ENCODE measurements around the gene IFITM10.

DNA sequence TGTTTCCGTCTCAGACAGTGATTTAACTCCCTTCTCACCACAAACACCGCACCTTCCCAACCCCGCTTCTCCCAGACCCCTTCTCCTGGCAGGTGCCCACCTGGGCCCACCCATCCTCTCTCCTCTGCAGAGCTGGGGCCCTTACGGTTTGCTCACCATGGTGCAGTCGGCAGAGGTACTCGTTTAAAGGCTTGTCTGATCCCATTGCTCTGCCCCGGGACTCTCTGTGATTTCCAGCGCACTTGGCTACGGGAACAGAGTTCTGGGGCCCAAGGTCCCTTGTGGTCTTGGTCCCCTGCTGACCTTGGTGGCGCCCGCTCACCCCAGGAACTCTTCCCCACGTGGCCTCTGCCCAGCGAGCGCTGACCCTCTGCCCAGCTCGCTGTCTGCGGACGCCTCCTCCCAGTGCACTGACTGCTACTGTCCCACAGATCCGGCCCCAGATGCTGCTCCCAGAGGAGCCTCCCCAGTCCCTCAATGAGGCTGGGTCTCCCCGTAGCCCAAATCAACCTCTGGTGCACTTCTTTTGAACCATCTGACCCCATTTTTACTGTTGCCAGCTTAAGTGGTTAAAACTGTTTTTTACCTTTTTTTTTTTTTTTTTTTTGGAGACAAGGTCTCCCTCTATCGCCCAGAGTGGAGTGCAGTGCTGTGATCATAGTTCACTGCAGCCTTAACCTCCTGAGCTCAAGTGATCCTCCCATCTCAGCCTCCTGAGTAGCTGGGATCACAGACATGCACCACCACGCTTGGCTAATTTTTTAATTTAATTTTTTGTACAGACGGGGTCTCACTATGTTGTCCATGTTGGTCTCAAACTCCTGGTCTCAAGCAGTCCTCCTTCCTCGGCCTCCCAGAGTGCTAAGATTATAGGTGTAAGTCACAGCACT is 34.6 kb upstream of the IFITM10 start:
- TF ChIP-seq, protein P1, sequence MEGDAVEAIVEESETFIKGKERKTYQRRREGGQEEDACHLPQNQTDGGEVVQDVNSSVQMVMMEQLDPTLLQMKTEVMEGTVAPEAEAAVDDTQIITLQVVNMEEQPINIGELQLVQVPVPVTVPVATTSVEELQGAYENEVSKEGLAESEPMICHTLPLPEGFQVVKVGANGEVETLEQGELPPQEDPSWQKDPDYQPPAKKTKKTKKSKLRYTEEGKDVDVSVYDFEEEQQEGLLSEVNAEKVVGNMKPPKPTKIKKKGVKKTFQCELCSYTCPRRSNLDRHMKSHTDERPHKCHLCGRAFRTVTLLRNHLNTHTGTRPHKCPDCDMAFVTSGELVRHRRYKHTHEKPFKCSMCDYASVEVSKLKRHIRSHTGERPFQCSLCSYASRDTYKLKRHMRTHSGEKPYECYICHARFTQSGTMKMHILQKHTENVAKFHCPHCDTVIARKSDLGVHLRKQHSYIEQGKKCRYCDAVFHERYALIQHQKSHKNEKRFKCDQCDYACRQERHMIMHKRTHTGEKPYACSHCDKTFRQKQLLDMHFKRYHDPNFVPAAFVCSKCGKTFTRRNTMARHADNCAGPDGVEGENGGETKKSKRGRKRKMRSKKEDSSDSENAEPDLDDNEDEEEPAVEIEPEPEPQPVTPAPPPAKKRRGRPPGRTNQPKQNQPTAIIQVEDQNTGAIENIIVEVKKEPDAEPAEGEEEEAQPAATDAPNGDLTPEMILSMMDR (IDR thresholded peaks at IDR 0.05), result no peak
- no peak for TF ChIP-seq POLR2AphosphoS5 (IDR thresholded peaks at IDR 0.05; ENCODE audit: insufficient read depth in 1 of 2, low read depth in 1 of 2)
